GM23338 (cell line): ENCODE data around the gene ANAPC13. TPM values are rescaled to one million over a fixed set of nuclear protein-coding genes. Genes with fewer than 3 reads are reported as not detected.

ENCODE experiments used
- ATAC-seq: fragments of 200-7000 bp; cut with Tn5 transposase; 3 replicates; pipeline ENCODE4 v1.9.1; 2020
- DNase-seq: peaks from one replicate; pipeline ENCODE4 v3.0.0-alpha.2; 2015; ENCODE audit warnings: low spot score
- H2AFZ ChIP-seq: fragments of 200-600 bp; sonication (generic); 2 replicates; pipeline ENCODE4 v1.8.0; 2016; ENCODE audit warnings: antibody characterized with exemption, mild to moderate bottlenecking, moderate library complexity
- H3F3A ChIP-seq: fragments of 200-600 bp; sonication (generic); replicated peaks from 2 replicates; pipeline ENCODE4 v1.8.0; 2017; ENCODE audit warnings: antibody characterized with exemption, mixed run types, low read depth
- H3K27ac ChIP-seq: fragments of 200-600 bp; sonication (generic); 2 replicates; pipeline ENCODE4 v1.6.1; 2016; ENCODE audit warnings: low read depth
- H3K27me3 ChIP-seq: fragments of 200-600 bp; sonication (generic); 2 replicates; pipeline ENCODE4 v1.8.0; 2016; ENCODE audit warnings: mild to moderate bottlenecking, mixed run types, moderate library complexity; ENCODE audit not compliant: insufficient read depth
- H3K36me3 ChIP-seq: fragments of 200-600 bp; sonication (generic); 2 replicates; pipeline ENCODE4 v1.8.0; 2016; ENCODE audit warnings: mild to moderate bottlenecking; ENCODE audit not compliant: insufficient read depth
- H3K4me1 ChIP-seq: fragments of 200-600 bp; sonication (generic); 2 replicates; pipeline ENCODE4 v1.8.0; 2016; ENCODE audit warnings: mild to moderate bottlenecking, moderate library complexity; ENCODE audit not compliant: insufficient read depth
- H3K4me2 ChIP-seq: fragments of 200-600 bp; sonication (generic); 2 replicates; pipeline ENCODE4 v1.7.1; 2017; ENCODE audit warnings: mixed run types
- H3K4me3 ChIP-seq: fragments of 200-600 bp; sonication (generic); 2 replicates; pipeline ENCODE4 v1.6.1; 2016; ENCODE audit warnings: mixed run types
- H3K79me2 ChIP-seq: fragments of 200-600 bp; sonication (generic); replicated peaks from 2 replicates; pipeline ENCODE4 v1.8.0; 2017; ENCODE audit warnings: mild to moderate bottlenecking; ENCODE audit not compliant: insufficient read depth
- H3K9me2 ChIP-seq: fragments of 200-600 bp; sonication (generic); 2 replicates; pipeline ENCODE4 v1.8.0; 2017; ENCODE audit not compliant: insufficient read depth
- H4K20me1 ChIP-seq: fragments of 200-600 bp; sonication (generic); replicated peaks from 2 replicates; pipeline ENCODE4 v1.8.0; 2017; ENCODE audit warnings: mild to moderate bottlenecking; ENCODE audit not compliant: insufficient read depth
- H3K27ac Mint-ChIP-seq: 2 replicates; pipeline ENCODE4 v1.8.0; 2020; ENCODE audit warnings: inconsistent platforms, mild to moderate bottlenecking, moderate library complexity, mixed read lengths
- H3K27me3 Mint-ChIP-seq: 3 replicates; pipeline ENCODE4 v1.8.0; 2022; ENCODE audit warnings: low read depth, mild to moderate bottlenecking, moderate library complexity, mixed read lengths, inconsistent platforms; ENCODE audit not compliant: insufficient read depth, poor library complexity
- H3K36me3 Mint-ChIP-seq: 3 replicates; pipeline ENCODE4 v1.8.0; 2021; ENCODE audit warnings: low read depth, mild to moderate bottlenecking, inconsistent platforms, moderate library complexity, mixed read lengths
- H3K4me1 Mint-ChIP-seq: 3 replicates; pipeline ENCODE4 v1.8.0; 2020; ENCODE audit warnings: mild to moderate bottlenecking, inconsistent platforms, mixed read lengths
- H3K4me3 Mint-ChIP-seq: 3 replicates; pipeline ENCODE4 v1.8.0; 2021; ENCODE audit warnings: moderate library complexity, mild to moderate bottlenecking, inconsistent platforms, mixed read lengths
- H3K9me3 Mint-ChIP-seq: 3 replicates; pipeline ENCODE4 v1.8.0; 2020; ENCODE audit warnings: moderate library complexity, mild to moderate bottlenecking, inconsistent platforms, mixed read lengths
- CREB1 ChIP-seq: fragments of 250-450 bp; sonication (Bioruptor Pico); IDR thresholded peaks from 2 replicates; pipeline ENCODE4 v1.5.0; 2020; ENCODE audit warnings: low read depth, mild to moderate bottlenecking, moderate library complexity
- ETS1 ChIP-seq: IDR thresholded peaks from 2 replicates; pipeline ENCODE4 v1.6.1; 2016; ENCODE audit warnings: antibody characterized with exemption
- STAT1 ChIP-seq: IDR thresholded peaks from one replicate; pipeline ENCODE4 v1.6.1; 2016; ENCODE audit warnings: antibody characterized with exemption; ENCODE audit not compliant: unreplicated experiment
- polyA plus RNA-seq: library from polyadenylated mRNA; unstranded; fragments of >200 nt; fragmentation: Nextera tagmentation; extraction: Ambion mirVana; gene quantifications from 2 replicates; pipeline ENCODE4 v1.2.1, GENCODE V29; 2016
- total RNA-seq: library from RNA; depleted of rRNA; stranded (reverse); fragments of >200 nt; shearing (Covaris generic); gene quantifications from 2 replicates; pipeline ENCODE4 v1.2.3, GENCODE V29; 2014
- TF ChIP-seq, protein P1 (sequence below): fragments of 250-450 bp; sonication (Bioruptor Pico); IDR thresholded peaks from 2 replicates; pipeline ENCODE4 v1.5.0; 2020; ENCODE audit warnings: mild to moderate bottlenecking, moderate library complexity

ANAPC13 gene
- total and polyA plus RNA-seq, 2 experiments from 2014 or later, result 44.4 to 76.8 TPM

DNA sequence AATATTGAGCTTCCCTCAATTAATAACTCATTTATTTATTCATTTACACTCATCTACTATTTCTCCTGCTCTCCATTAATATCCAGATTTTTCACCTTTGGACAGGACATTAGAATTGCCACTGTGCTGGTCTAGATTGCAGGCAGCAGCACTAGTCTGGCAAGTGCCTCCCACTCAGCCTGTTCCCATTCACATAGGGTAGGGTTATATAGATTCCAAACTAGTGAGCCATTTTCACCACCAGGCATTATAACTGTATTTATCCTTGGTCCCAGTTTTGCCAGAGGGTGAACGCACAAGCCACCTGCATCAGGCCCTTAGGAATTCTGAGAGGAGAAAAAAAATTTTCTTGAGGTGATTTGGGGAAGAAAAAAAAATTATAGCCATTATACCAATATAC is 44.5 kb downstream of the ANAPC13 start (continued):
- TF ChIP-seq, protein P1, sequence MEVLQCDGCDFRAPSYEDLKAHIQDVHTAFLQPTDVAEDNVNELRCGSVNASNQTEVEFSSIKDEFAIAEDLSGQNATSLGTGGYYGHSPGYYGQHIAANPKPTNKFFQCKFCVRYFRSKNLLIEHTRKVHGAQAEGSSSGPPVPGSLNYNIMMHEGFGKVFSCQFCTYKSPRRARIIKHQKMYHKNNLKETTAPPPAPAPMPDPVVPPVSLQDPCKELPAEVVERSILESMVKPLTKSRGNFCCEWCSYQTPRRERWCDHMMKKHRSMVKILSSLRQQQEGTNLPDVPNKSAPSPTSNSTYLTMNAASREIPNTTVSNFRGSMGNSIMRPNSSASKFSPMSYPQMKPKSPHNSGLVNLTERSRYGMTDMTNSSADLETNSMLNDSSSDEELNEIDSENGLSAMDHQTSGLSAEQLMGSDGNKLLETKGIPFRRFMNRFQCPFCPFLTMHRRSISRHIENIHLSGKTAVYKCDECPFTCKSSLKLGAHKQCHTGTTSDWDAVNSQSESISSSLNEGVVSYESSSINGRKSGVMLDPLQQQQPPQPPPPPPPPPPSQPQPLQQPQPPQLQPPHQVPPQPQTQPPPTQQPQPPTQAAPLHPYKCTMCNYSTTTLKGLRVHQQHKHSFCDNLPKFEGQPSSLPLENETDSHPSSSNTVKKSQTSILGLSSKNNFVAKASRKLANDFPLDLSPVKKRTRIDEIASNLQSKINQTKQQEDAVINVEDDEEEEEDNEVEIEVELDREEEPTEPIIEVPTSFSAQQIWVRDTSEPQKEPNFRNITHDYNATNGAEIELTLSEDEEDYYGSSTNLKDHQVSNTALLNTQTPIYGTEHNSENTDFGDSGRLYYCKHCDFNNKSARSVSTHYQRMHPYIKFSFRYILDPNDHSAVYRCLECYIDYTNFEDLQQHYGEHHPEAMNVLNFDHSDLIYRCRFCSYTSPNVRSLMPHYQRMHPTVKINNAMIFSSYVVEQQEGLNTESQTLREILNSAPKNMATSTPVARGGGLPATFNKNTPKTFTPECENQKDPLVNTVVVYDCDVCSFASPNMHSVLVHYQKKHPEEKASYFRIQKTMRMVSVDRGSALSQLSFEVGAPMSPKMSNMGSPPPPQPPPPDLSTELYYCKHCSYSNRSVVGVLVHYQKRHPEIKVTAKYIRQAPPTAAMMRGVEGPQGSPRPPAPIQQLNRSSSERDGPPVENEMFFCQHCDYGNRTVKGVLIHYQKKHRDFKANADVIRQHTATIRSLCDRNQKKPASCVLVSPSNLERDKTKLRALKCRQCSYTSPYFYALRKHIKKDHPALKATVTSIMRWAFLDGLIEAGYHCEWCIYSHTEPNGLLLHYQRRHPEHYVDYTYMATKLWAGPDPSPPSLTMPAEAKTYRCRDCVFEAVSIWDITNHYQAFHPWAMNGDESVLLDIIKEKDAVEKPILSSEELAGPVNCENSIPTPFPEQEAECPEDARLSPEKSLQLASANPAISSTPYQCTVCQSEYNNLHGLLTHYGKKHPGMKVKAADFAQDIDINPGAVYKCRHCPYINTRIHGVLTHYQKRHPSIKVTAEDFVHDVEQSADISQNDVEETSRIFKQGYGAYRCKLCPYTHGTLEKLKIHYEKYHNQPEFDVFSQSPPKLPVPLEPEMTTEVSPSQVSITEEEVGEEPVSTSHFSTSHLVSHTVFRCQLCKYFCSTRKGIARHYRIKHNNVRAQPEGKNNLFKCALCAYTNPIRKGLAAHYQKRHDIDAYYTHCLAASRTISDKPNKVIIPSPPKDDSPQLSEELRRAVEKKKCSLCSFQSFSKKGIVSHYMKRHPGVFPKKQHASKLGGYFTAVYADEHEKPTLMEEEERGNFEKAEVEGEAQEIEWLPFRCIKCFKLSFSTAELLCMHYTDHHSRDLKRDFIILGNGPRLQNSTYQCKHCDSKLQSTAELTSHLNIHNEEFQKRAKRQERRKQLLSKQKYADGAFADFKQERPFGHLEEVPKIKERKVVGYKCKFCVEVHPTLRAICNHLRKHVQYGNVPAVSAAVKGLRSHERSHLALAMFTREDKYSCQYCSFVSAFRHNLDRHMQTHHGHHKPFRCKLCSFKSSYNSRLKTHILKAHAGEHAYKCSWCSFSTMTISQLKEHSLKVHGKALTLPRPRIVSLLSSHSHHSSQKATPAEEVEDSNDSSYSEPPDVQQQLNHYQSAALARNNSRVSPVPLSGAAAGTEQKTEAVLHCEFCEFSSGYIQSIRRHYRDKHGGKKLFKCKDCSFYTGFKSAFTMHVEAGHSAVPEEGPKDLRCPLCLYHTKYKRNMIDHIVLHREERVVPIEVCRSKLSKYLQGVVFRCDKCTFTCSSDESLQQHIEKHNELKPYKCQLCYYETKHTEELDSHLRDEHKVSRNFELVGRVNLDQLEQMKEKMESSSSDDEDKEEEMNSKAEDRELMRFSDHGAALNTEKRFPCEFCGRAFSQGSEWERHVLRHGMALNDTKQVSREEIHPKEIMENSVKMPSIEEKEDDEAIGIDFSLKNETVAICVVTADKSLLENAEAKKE (CRISPR knock-in tag), result no peak
- no peak for TF ChIP-seq ETS1

- no peaks in the 10 kb centered on the region for H3K36me3 Mint-ChIP-seq
- ATAC-seq, result no peak
- TF ChIP-seq, protein P1 (CRISPR knock-in tag), result no peak
- TF ChIP-seq CREB1 (no peak), STAT1 (no peak)
Observed at GRCh38 chr3:134437211-134437752, 48.5 kb downstream of the ANAPC13 start.

More at GRCh38 chr3:134437211-134437752, 48.5 kb downstream of the ANAPC13 start:
- peaks cover 6% of the 10 kb centered on the region for H3K27me3 Mint-ChIP-seq
- no peaks in the 10 kb centered on the region for H3K9me3 Mint-ChIP-seq
- no peaks in the 10 kb centered on the region for H3K4me1 ChIP-seq
- H3K27ac ChIP-seq, result no peak overlapping the region
- H3K4me3 ChIP-seq, result no peak overlapping the region
- H3K9me2 ChIP-seq, result no peaks in the 10 kb centered on the region
- H3K4me2 ChIP-seq, result no peak overlapping the region
- peaks cover 4% of the 10 kb centered on the region; the same call in 2 of the 3 replicates for H3K4me1 Mint-ChIP-seq
- H3K27ac Mint-ChIP-seq, result no peak overlapping the region
- no peak overlapping the region for H3K4me3 Mint-ChIP-seq
- no peak for DNase-seq
- no peaks in the 10 kb centered on the region for H3K79me2 ChIP-seq
- no peaks in the 10 kb centered on the region for H3K27me3 ChIP-seq
- H2AFZ ChIP-seq, result no peak overlapping the region; the same call in 1 of the 2 replicates
- H3F3A ChIP-seq, result no peaks in the 10 kb centered on the region
- H3K36me3 ChIP-seq, result no peaks in the 10 kb centered on the region
- H4K20me1 ChIP-seq, result no peaks in the 10 kb centered on the region
